ENCODE measurements around the gene THADA. TPM values are rescaled to one million over a fixed set of nuclear protein-coding genes. Genes with fewer than 3 reads are reported as not detected.
"Not testable (repeated sequence)": the region's sequence is repeated elsewhere in the genome, so short reads cannot be mapped to it uniquely, and the experiment has no call there.

Gene THADA
- total RNA-seq, 1 donor = 33.2 TPM

DNA sequence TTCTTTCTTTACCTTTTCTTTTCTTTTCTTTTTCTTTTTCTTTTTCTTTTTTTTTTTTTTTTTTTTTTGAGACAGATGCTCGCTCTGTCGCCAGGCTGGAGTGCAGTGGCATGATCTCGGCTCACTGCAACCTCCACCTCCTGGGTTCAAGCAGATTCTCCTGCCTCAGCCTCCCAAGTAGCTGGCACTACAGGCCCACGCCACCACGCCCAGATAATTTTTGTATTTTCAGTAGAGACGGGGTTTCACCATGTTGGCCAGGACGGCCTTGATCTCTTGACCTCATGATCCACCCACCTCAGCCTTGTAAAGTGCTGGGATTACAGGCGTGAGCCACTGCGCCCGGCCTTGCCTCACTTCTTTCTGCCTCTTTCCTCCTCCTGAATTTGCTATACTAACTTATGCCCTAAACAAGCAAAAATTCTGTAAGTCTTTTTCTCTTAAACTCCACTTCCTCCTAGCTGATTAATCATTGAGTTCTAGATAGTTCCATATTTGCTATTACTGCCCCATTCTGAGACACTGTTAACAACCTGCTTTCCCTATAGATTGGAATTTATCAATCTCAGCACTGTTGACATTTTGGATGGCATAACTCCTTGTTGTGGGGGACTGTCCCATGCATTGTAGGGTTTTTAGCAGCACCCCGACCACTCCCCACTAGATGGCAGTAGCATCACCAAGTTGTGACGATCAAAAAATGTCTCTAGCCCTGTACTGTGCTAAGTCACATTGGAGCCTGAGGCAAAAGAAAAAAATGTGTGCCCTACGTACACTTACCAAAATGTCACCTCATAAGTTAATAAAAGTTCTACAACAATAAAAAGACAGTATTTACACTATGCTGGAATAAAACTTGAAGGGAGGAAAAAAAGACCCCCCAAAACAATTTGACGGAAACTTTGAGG lies 16.4 kb upstream of the THADA start:
- peak; percentile 78 for DNase-seq (ENCODE audit: low read depth)
- TF ChIP-seq, protein P1, sequence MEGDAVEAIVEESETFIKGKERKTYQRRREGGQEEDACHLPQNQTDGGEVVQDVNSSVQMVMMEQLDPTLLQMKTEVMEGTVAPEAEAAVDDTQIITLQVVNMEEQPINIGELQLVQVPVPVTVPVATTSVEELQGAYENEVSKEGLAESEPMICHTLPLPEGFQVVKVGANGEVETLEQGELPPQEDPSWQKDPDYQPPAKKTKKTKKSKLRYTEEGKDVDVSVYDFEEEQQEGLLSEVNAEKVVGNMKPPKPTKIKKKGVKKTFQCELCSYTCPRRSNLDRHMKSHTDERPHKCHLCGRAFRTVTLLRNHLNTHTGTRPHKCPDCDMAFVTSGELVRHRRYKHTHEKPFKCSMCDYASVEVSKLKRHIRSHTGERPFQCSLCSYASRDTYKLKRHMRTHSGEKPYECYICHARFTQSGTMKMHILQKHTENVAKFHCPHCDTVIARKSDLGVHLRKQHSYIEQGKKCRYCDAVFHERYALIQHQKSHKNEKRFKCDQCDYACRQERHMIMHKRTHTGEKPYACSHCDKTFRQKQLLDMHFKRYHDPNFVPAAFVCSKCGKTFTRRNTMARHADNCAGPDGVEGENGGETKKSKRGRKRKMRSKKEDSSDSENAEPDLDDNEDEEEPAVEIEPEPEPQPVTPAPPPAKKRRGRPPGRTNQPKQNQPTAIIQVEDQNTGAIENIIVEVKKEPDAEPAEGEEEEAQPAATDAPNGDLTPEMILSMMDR (IDR thresholded peaks at IDR 0.05; ENCODE audit: insufficient read depth, low read depth, low read length) = peak; percentile 94
- H3K4me3 ChIP-seq (ENCODE audit: low read depth, low read length) = no peak overlapping the region

DNA sequence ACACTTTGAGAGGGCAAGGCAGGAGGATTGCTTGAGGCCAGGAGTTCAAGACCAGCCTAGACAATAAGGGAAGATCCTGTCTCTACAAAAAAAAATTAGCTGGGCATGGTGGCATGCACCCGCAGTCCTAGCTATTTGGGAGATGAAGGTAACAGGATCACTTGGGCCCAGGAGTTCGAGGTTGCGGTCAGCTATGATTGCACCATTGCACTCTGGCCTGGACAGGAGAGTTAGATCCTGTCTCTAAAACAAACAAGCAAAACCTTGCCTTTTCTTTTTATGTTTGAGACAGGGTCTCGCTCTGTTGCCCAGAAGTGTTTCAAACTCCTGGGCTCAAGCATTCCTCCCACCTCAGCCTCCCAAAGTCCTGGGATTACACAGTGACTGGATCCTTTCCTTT lies 14.5 kb upstream of the THADA start:
- no peak overlapping the region for H3K4me3 ChIP-seq (ENCODE audit: low read depth, low read length)
- DNase-seq (ENCODE audit: low read depth) = no peak
- TF ChIP-seq, protein P1 (IDR thresholded peaks at IDR 0.05; ENCODE audit: insufficient read depth, low read depth, low read length) = no peak

DNA sequence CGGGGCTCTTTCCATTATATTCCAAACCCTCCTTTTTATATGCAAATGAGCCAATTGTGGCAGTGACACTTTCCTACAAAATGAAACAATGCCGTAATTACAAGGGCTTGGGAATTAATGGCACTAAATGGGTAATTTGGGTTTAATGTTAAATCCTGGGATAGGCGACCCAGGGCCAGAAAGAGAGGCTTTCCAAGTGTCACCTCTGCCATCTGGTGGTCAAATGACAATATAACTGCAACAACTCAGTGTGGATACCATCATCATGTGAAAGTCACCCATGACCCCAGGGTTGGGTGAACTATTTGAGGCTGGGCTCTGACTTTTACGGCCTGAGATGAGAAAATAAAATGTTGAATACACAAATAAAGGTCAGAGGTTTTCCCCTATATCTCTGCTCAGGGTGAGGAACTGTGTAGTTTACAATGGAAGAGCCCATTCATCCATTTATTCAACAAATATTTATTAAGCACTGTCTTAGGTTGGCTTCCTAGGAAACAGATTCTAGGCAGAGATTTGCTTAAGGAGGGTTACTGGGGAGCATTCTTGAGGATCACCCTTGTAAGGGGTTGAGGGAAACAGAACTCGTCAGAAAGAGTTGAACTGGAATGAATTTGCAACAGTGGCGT lies 13.6 kb upstream of the THADA start:
- H3K4me3 ChIP-seq (ENCODE audit: low read depth, low read length) = no peak overlapping the region
- TF ChIP-seq, protein P1 (IDR thresholded peaks at IDR 0.05; ENCODE audit: insufficient read depth, low read depth, low read length) = peak; percentile 72
- DNase-seq (ENCODE audit: low read depth) = peak; percentile 57

DNA sequence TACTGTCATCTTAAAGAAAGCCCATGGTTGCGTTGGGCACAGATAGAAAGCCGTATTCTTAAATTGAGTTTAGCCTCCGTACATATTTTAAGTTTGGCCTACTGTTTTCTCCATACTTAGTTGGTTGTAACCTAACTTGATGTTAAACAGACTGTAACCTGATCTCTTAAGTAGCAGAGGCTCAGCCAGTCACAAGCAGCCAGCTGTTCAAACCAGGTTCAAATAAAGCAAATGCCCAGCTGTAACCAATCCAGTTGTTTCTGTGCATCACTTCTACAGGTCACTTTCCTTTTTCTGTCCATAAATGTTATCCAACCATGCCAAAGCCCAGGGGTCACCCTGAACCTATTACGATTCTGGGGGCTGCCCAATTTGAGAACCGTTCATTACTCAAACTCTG lies 10.0 kb upstream of the THADA start:
- TF ChIP-seq, protein P1 (IDR thresholded peaks at IDR 0.05; ENCODE audit: insufficient read depth, low read depth, low read length) = no peak
- peak; percentile 42 for DNase-seq (ENCODE audit: low read depth)
- H3K4me3 ChIP-seq (ENCODE audit: low read depth, low read length) = no peak overlapping the region

DNA sequence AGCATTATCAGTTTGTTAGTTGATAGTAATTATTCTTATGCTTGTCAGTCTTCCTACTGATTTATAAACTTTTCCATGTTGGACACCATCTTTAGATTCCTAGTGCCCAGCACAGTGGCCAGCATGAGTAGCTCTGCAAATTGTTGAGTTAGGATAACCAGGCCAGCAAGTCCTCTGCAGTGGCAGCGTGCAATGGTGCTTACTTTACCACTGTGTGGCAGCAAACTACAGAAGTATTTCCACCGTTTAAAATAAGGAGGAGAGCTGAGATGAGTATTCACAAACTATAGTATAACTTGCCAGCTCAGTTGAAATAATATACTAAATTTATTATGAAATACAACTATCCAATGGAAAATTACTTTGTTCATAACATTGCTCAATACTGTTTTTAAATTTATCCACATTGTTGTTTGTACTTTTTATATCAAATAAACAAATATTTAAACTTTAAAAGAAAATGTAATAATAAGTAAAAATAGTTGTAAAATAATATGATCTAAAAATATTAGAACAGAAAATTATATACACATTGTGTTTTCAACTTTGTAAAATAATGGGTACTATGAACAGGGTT lies 9.3 kb upstream of the THADA start:
- H3K4me3 ChIP-seq (ENCODE audit: low read depth, low read length) = no peak overlapping the region
- TF ChIP-seq, protein P1 (IDR thresholded peaks at IDR 0.05; ENCODE audit: insufficient read depth, low read depth, low read length) = peak; percentile 64
- peak; percentile 55 for DNase-seq (ENCODE audit: low read depth)

DNA sequence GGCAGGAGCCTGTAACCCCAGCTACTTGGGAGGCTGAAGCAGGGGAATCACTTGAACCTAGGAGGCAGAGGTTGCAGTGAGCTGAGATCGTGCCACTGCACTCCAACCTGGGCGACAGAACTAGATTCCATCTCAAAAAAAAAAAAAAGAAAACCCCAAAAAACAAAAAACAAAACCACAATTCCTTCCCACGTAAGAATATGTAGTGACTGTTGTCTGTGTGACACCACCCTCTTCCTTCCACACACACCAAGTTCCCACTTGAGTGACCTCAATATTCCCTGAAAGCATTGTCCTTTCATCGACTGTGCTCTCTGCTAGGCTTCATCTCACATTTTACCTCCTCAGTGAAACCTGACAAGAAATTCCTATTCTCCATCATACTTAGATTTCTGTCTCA lies 8.8 kb upstream of the THADA start:
- H3K4me3 ChIP-seq (ENCODE audit: low read depth, low read length) = no peak overlapping the region
- no peak for DNase-seq (ENCODE audit: low read depth)
- TF ChIP-seq, protein P1 (IDR thresholded peaks at IDR 0.05; ENCODE audit: insufficient read depth, low read depth, low read length) = no peak

DNA sequence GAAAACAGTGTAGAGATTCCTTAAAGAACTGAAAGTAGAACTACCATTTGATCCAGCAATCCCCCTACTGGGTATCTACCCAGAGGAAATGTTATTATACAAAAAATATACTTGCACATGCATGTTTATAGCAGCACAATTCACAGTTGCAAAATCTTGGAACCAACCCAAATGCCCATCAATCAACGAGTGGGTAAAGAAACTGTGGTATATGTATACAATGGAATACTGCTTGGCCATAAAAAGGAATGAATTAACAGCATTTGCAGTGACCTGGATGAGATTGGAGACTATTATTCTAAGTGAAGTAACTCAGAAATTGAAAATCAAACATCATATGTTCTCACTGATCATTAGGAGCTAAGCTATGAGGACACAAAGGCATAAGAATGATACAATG lies 4.8 kb upstream of the THADA start:
- not testable (repeated sequence) for DNase-seq (ENCODE audit: low read depth)

More for the DNA sequence above, 4.8 kb upstream of the THADA start:
- not testable (repeated sequence) for H3K4me3 ChIP-seq (ENCODE audit: low read depth, low read length)

Data from fibroblast of villous mesenchyme (primary cell).